Spleen (tissue), 11 donors: ENCODE measurements around the gene RAB33A. TPM values are rescaled to one million over a fixed set of nuclear protein-coding genes. Genes with fewer than 3 reads are reported as not detected.

Experiments used
- DNase-seq: peaks from one replicate; pipeline ENCODE4 v3.0.0-alpha.2; 2020
- H3K27ac ChIP-seq, 8 donors: fragments of 200-600 bp; sonication (generic) in 7 of 8; 1 replicate in 4 of 8; 2 replicates in 4 of 8; pipeline versions ENCODE4 v1.5.0 to v1.8.0; 2016 to 2021; ENCODE audit warnings: inconsistent platforms in 4 of 8, mild to moderate bottlenecking in 4 of 8, moderate library complexity in 1 of 8
- H3K27me3 ChIP-seq, 7 donors: fragments of 200-600 bp; sonication (generic) in 6 of 7; replicated peaks in 1 of 7; 1 replicate in 4 of 7; 2 replicates in 3 of 7; pipeline versions ENCODE4 v1.5.0 to v1.8.0; 2016 to 2021; ENCODE audit warnings: inconsistent platforms in 3 of 7, mild to moderate bottlenecking in 1 of 7
- H3K36me3 ChIP-seq, 6 donors: fragments of 200-600 bp; sonication (generic) in 5 of 6; 1 replicate in 4 of 6; 2 replicates in 2 of 6; pipeline versions ENCODE4 v1.5.0 to v1.8.0; 2016 to 2021; ENCODE audit warnings: inconsistent platforms in 2 of 6
- H3K4me1 ChIP-seq, 6 donors: fragments of 200-600 bp; sonication (generic) in 5 of 6; 1 replicate in 3 of 6; 2 replicates in 3 of 6; pipeline versions ENCODE4 v1.5.0 to v1.8.0; 2016 to 2021; ENCODE audit warnings: inconsistent platforms in 3 of 6
- H3K4me3 ChIP-seq, 8 donors: fragments of 200-600 bp; sonication (generic) in 7 of 8; 1 replicate in 4 of 8; 2 replicates in 4 of 8; pipeline versions ENCODE4 v1.5.0 to v1.8.0; 2016 to 2021; ENCODE audit warnings: inconsistent platforms in 4 of 8, mild to moderate bottlenecking in 4 of 8, moderate library complexity in 2 of 8
- H3K9me3 ChIP-seq, 8 donors: fragments of 200-600 bp; sonication (generic) in 7 of 8; 1 replicate in 4 of 8; 2 replicates in 4 of 8; pipeline versions ENCODE4 v1.5.0 to v1.8.0; 2016 to 2021; ENCODE audit warnings: inconsistent platforms in 4 of 8
- CTCF ChIP-seq, 11 experiments: fragments of 200-600 bp in 7 of 11; fragments of 450-650 bp in 4 of 11; sonication (generic) in 4 of 11; IDR thresholded peaks in 8 of 11; conservative IDR thresholded peaks in 3 of 11; 1 replicate in 7 of 11; 2 replicates in 4 of 11; pipeline versions ENCODE4 v1.4.0 to v1.8.0; 2016 to 2021; ENCODE audit warnings: antibody characterized with exemption in 11 of 11, inconsistent platforms in 4 of 11, mild to moderate bottlenecking in 1 of 11
- POLR2A ChIP-seq, 3 donors: fragments of 450-650 bp; IDR thresholded peaks; one replicate each; pipeline ENCODE4 v1.5.1; 2017; ENCODE audit warnings: antibody characterized with exemption in 3 of 3, mild to moderate bottlenecking in 1 of 3
- POLR2AphosphoS5 ChIP-seq, 3 donors: sonication (generic); formaldehyde crosslinking; IDR thresholded peaks; one replicate each; pipeline ENCODE4 v1.5.1; 2017; ENCODE audit warnings: antibody characterized with exemption in 3 of 3
- WGBS, 5 donors: extraction: QIAGEN DNeasy Blood & Tissue Kit in 3 of 5; methylation state at CpG; one replicate each; pipeline versions ENCODE4 v1.1.5 to v1.1.7; 2013 to 2018; 5-methylcytosine and 5-hydroxymethylcytosine counted together
- intact Hi-C: fragments of 100-400 bp; cut with DNase I; formaldehyde crosslinking; loops from one replicate; pipeline ENCODE4 v1.15.0; 2023; ENCODE audit warnings: low total_unique reads
- polyA plus RNA-seq, 3 donors: library from polyadenylated mRNA; stranded (reverse); fragments of 200-250 nt; gene quantifications; one replicate each; pipeline ENCODE4 v1.2.1, GENCODE V29; 2013
- total RNA-seq, 7 donors: library from RNA; depleted of rRNA in 3 of 7; stranded (reverse); fragments of >200 nt in 3 of 7; fragmentation: NEBNext Ultra II Directional in 4 of 7; extraction: Animal tissue kit (Norgen Biotek cat#: 25700) in 4 of 7; gene quantifications; one replicate each; pipeline versions ENCODE4 v1.1.0 to v1.2.1, GENCODE V29; 2016 to 2021
- donor health status: healthy with polysubstance abuse.
- donor health status: DM: no; HTN: no; CAD: no; lungs with moderate emphysema.
- donor health status: DM: no; HTN: no; CAD: no.
- donor health status: Bipolar disorder and iron deficiency.
- donor health status: healthy.
- donor health status: DM: no; HTN: no; CAD: no.
- donor health status: DM: yes; HTN: yes; CAD: no.

RAB33A gene
- total and polyA plus RNA-seq, 10 donors = 1.7 to 6.7 (median 3.7) TPM

GRCh38 chrX:130212371-130212770, 40.6 kb downstream of the RAB33A start:
- no peaks in the 10 kb centered on the region for H3K9me3 ChIP-seq
- peaks cover 0 to 55% (median 2%) of the 10 kb centered on the region in 6 donors for H3K36me3 ChIP-seq
- no peak overlapping the region for H3K27ac ChIP-seq
- no peak for DNase-seq
- H3K4me1 ChIP-seq = no peaks in the 10 kb centered on the region
- no peak overlapping the region for H3K4me3 ChIP-seq
- intact Hi-C loops = no loop called here
- no peaks in the 10 kb centered on the region for H3K27me3 ChIP-seq
- 48 to 100% (median 71%) methylated on average over 1 of the region's 1 CpG for WGBS, 5 donors
- no peak for TF ChIP-seq CTCF (IDR thresholded peaks at IDR 0.05 in 8 of 11, conservative IDR thresholded peaks at IDR 0.05 in 3 of 11)
- TF ChIP-seq POLR2A (IDR thresholded peaks at IDR 0.05) = no peak
- TF ChIP-seq POLR2AphosphoS5 (IDR thresholded peaks at IDR 0.05) = no peak

- 78 to 100% (median 93%) methylated on average over 2 of the region's 2 CpGs for WGBS, 5 donors
- H3K4me1 ChIP-seq = no peaks in the 10 kb centered on the region
Measured at GRCh38 chrX:130213376-130213775, 41.6 kb downstream of the RAB33A start.

DNA sequence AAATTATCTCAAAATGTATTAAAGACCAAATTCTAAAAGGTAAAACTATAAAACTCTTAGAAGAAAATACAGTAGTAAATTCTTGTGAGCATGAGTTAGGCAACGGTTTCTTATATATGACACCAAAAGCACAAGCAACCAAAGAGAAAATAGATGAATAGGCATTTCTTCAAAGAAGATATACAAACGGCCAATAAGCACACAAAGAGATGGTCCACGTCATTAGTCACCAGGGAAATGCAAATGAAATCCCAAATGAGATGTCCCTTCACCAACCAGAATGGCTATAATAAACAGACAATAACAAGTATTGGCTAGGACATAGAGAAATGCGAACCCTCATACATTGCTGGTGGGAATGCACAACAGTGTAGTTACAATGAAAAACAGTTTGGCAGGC, 44.6 kb downstream of the RAB33A start:
- Histone ChIP-seq H3K4me1 (no peaks in the 10 kb centered on the region), H3K27me3 (no peaks in the 10 kb centered on the region), H3K4me3 (no peak overlapping the region), H3K36me3 (peaks cover 0 to 56% (median 2%) of the 10 kb centered on the region in 6 donors), H3K9me3 (no peaks in the 10 kb centered on the region), H3K27ac (no peak overlapping the region)
- intact Hi-C loops = no loop called here
- no peak for DNase-seq
- 67 to 91% (median 74%) methylated on average over 4 of the region's 4 CpGs for WGBS, 5 donors
- TF ChIP-seq CTCF (IDR thresholded peaks at IDR 0.05 in 8 of 11, conservative IDR thresholded peaks at IDR 0.05 in 3 of 11) (no peak), POLR2AphosphoS5 (IDR thresholded peaks at IDR 0.05) (no peak), POLR2A (IDR thresholded peaks at IDR 0.05) (no peak)

More at GRCh38 chrX:130213376-130213775, 41.6 kb downstream of the RAB33A start:
- Histone ChIP-seq H3K9me3 (no peaks in the 10 kb centered on the region), H3K27me3 (no peaks in the 10 kb centered on the region), H3K4me3 (no peak overlapping the region), H3K36me3 (peaks cover 0 to 61% (median 2%) of the 10 kb centered on the region in 6 donors), H3K27ac (no peak overlapping the region)
- intact Hi-C loops = no loop called here
- DNase-seq = no peak
- TF ChIP-seq POLR2AphosphoS5 (IDR thresholded peaks at IDR 0.05) = no peak
- no peak for TF ChIP-seq CTCF (IDR thresholded peaks at IDR 0.05 in 8 of 11, conservative IDR thresholded peaks at IDR 0.05 in 3 of 11)
- TF ChIP-seq POLR2A (IDR thresholded peaks at IDR 0.05) = no peak

GRCh38 chrX:130224810-130225209, 53.0 kb downstream of the RAB33A start:
- no peak for DNase-seq
- no peaks in the 10 kb centered on the region for H3K4me1 ChIP-seq
- intact Hi-C loops = no loop called here
- no peaks in the 10 kb centered on the region for H3K27me3 ChIP-seq
- H3K9me3 ChIP-seq = no peaks in the 10 kb centered on the region
- 75 to 94% (median 85%) methylated on average over 2 of the region's 2 CpGs for WGBS, 5 donors
- H3K4me3 ChIP-seq = no peak overlapping the region
- no peak overlapping the region for H3K27ac ChIP-seq
- no peak for TF ChIP-seq POLR2AphosphoS5 (IDR thresholded peaks at IDR 0.05)
- no peak for TF ChIP-seq CTCF (IDR thresholded peaks at IDR 0.05 in 8 of 11, conservative IDR thresholded peaks at IDR 0.05 in 3 of 11)
- TF ChIP-seq POLR2A (IDR thresholded peaks at IDR 0.05) = no peak
- H3K36me3 ChIP-seq = peaks cover 0 to 41% (median 0%) of the 10 kb centered on the region in 6 donors
